HEK293T (cell line): ENCODE data around the gene NFATC1.

Experiments
- SP1 ChIP-seq: fragments of 450-650 bp; IDR thresholded peaks from 2 replicates; pipeline ENCODE4 v1.6.1; 2017
- ZNF384 ChIP-seq: fragments of 450-650 bp; IDR thresholded peaks from 2 replicates; pipeline ENCODE4 v1.6.1; 2016

DNA sequence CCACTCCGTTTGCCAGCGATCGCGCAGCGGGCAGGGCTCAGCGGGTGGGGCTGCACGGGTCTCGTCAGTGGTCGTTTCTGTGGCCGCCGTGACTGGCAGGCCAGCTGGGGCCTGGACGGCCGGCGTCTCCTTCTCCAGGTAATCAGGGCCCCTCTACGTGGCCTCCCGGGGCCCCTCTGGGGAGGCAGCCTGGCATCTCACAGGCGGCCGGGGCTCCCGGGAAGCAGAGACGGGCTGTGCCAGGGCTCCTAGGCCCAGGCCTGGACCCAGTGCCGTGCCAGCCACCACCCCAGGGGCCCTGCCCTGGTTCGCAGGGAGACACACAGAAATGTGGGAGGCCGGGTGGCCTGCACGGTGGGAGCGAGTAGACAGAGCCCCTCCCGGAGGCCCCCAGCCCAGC is 59.5 kb downstream of the NFATC1 start:
- TF ChIP-seq SP1 = no peak
- TF ChIP-seq ZNF384 = no peak
